GM12878 (cell line): Measurements from ENCODE around the gene PRKCE.

Experiments
- POLR2A ChIP-seq: IDR thresholded peaks from 2 replicates; pipeline ENCODE4 v1.6.1; 2011; ENCODE audit warnings: low read depth, mild to moderate bottlenecking, low read length
- SIN3A ChIP-seq: IDR thresholded peaks from 2 replicates; pipeline ENCODE4 v1.6.1; 2012; ENCODE audit warnings: low read depth, low read length, improper control_type of control experiment
- SMC3 ChIP-seq: IDR thresholded peaks from 2 replicates; pipeline ENCODE4 v1.6.1; 2011; ENCODE audit warnings: low read length, improper control_type of control experiment, borderline replicate concordance
- TF ChIP-seq, protein P1 (sequence below), 3 experiments: IDR thresholded peaks in 2 of 3; conservative IDR thresholded peaks in 1 of 3; 2 replicates each; pipeline ENCODE4 v1.5.1; 2011; ENCODE audit warnings: low read depth in 3 of 3, low read length in 3 of 3, mild to moderate bottlenecking in 3 of 3, control low read depth in 2 of 3, moderate library complexity in 2 of 3, inconsistent platforms in 1 of 3, mixed read lengths in 1 of 3; ENCODE audit not compliant: control insufficient read depth in 2 of 3, insufficient read depth in 1 of 3; ENCODE audit errors: extremely low read depth in 1 of 3

GRCh38 chr2:45964223-45964841, 312.9 kb downstream of the PRKCE start:
- TF ChIP-seq, protein P1, sequence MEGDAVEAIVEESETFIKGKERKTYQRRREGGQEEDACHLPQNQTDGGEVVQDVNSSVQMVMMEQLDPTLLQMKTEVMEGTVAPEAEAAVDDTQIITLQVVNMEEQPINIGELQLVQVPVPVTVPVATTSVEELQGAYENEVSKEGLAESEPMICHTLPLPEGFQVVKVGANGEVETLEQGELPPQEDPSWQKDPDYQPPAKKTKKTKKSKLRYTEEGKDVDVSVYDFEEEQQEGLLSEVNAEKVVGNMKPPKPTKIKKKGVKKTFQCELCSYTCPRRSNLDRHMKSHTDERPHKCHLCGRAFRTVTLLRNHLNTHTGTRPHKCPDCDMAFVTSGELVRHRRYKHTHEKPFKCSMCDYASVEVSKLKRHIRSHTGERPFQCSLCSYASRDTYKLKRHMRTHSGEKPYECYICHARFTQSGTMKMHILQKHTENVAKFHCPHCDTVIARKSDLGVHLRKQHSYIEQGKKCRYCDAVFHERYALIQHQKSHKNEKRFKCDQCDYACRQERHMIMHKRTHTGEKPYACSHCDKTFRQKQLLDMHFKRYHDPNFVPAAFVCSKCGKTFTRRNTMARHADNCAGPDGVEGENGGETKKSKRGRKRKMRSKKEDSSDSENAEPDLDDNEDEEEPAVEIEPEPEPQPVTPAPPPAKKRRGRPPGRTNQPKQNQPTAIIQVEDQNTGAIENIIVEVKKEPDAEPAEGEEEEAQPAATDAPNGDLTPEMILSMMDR (IDR thresholded peaks at IDR 0.05 in 2 of 3, conservative IDR thresholded peaks at IDR 0.05 in 1 of 3; ENCODE audit: control insufficient read depth in 2 of 3, extremely low read depth in 1 of 3, insufficient read depth in 1 of 3, low read depth in 3 of 3, low read length in 3 of 3), result no peak
- TF ChIP-seq POLR2A, result no peak
- TF ChIP-seq SMC3, result no peak
- TF ChIP-seq SIN3A, result no peak
